Measurements from ENCODE around the gene NFKBIA.
"Not testable (repeated sequence)": the region's sequence is repeated elsewhere in the genome, so short reads cannot be mapped to it uniquely, and the experiment has no call there.

NFKBIA gene, protein sequence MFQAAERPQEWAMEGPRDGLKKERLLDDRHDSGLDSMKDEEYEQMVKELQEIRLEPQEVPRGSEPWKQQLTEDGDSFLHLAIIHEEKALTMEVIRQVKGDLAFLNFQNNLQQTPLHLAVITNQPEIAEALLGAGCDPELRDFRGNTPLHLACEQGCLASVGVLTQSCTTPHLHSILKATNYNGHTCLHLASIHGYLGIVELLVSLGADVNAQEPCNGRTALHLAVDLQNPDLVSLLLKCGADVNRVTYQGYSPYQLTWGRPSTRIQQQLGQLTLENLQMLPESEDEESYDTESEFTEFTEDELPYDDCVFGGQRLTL

DNA sequence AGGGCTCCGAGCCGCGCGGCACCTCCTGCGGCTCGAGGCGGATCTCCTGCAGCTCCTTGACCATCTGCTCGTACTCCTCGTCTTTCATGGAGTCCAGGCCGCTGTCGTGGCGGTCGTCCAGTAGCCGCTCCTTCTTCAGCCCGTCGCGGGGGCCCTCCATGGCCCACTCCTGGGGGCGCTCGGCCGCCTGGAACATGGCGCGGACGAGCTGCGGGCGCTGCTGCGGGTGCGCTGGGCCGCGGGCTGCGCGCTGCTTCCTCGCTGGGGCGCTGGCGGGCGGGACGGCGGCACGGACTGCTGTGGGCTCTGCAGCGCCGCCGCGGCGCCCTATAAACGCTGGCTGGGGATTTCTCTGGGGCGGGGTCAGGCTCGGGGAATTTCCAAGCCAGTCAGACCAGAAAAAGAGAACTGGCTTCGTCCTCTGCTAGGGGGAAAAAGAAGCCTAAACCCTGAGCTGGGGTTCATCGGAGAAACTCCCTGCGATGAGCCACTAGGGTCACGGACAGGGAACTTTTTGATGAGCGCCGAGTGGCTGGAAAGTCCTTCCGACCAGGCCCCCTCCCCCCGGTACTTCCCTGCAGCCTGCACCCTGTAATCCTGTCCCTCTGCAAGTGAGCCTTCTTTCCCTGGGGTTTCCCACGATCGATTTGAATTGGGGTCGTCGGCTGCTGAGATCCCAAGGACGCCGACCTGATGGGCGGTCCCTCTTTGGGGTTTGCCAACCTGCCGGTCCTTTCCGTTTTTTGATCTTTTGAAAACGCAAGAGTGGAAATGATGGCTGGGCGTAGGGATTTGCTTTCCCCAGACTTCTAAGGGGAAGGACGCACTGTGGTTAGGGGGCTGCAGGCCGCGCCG lies at the start of gene NFKBIA:
TSS of gene NFKBIA (minus strand) at position 301 of the 855 bp plus-strand sequence. CDS start at position 196, 105 bp downstream.
- DNase-seq (ENCODE audit: low read depth) = peak; percentile 88

DNA sequence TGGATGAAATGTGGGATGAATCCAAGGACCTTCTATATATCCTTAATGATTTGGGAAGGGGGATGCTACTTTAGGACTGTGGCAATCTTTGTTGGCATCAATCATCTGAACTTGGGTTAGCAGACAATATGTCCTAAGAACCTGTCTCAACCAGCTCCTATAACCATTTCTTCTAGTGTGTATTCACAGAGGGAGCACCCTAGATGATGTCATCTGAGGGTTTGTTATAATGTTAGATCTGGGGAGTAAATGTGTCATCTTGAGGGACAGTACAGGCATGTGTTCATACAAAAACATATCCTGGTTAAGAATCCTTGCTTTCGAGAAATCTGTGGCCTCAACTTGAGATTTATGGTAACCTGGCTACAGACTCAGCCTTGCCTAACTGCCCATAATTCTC lies 41.9 kb upstream of the NFKBIA start:
- DNase-seq (ENCODE audit: low read depth) = no peak

DNA sequence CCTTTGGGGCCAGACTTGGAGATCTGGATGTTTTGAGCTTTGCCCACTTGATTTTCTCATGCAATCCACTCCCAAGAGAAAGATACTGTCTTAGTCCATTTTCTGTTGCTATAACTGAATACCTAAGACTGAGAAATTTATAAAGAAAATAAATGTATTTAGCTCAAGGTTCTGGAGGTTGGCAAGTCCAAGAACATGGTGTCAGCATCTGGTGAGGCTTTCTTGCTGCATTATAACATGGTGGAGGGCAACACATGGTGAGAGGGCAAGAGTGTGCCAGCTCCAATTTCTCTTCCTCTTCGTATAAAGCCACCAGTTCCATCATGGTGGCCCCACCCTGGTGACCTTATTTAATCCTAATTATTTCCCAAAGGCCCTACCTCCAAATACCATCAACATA lies 39.6 kb upstream of the NFKBIA start:
- DNase-seq (ENCODE audit: low read depth) = no peak

DNA sequence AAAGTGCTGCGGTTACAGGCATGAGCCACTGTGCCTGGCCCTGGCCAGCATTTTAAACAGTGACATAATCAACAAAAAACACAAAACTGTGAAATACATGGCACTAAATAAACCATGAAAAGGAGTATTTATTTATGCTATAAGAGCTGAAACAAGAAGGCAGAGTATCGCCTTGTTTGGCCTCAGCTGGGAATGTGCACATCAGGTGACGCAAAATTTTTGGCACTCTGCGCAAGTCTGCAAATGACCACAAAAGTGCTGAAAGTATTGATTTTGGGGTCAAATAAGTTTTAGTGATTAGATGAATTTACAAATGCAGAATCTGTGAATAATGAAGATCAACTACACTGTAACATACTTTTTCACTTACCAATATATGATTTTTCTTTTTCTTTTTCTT lies 36.6 kb upstream of the NFKBIA start:
- no peak for DNase-seq (ENCODE audit: low read depth)

DNA sequence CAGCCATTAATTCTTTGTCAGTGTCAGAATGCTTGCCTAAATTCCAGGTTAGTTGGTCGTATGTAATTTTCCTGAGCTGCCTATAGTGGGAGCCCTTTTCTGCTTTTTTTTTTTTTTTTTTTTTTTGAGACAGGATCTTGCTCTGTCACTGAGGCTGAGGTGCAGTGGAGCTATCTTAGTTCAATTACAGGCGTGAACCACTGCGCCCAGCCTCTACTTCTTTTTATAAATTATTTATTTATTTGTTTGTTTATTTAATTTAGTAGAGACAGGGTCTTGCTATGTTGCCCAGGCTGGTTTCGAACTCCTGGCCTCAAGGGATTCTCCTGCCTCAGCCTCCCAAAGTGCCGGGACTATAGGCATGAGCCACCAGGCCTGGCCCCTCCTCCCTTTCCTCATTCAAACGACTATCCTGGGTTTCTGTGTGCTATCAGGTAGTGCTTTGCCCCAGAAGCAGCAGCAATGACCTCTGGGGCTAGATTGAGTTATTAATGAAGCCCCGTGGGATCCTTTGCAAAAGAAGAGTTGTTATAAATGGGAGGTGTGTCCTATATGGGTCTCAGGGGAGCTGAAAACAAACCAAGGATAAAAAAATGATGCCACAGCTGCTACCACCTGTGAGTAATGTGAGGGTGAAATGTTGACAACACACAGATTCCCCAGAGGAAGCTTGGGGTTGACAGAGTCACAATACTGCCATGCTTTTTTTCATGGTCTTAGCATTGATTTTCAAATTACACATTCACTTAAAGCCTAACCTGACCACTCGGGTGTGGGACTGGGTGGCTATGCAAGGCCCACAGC lies 34.6 kb upstream of the NFKBIA start:
- DNase-seq (ENCODE audit: low read depth) = no peak

DNA sequence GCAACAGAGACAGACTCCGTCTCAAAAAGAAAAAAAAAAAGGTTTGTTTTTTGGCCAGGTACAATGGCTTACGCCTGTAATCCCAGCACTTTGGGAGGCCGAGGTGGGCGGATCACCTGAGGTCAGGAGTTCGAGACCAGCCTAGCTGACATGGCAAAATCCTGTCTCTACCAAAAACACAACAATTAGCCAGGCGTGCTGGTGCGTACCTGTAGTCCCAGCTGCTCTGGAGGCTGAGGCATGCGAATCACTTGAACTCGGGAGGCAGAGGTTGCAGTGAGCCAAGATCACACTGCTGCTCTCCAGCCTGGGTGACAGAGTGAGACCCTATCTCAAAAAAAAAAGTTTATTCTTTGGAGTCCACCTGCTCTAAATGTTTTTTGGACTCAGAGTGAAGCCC lies 33.9 kb upstream of the NFKBIA start:
- DNase-seq (ENCODE audit: low read depth) = not testable (repeated sequence)

DNA sequence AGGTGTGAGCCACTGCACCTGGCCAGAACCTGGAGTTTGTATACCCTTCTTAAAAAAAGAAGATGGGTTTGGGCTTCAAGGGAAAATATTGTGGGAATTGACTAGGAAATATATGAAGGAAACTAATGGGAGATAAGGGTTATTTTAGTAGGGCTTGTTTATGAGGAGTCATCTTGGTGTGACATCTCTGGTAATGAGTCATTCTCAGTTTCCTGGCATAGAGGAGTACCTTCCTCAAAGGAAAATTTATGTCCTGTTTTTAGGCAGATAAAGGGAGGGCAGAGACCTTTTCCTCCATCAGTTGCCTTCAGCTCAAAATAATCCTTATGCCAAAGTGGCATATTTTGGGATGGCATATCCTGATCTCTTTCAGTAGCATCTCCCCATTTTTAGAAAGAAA lies 30.6 kb upstream of the NFKBIA start:
- no peak for DNase-seq (ENCODE audit: low read depth)

DNA sequence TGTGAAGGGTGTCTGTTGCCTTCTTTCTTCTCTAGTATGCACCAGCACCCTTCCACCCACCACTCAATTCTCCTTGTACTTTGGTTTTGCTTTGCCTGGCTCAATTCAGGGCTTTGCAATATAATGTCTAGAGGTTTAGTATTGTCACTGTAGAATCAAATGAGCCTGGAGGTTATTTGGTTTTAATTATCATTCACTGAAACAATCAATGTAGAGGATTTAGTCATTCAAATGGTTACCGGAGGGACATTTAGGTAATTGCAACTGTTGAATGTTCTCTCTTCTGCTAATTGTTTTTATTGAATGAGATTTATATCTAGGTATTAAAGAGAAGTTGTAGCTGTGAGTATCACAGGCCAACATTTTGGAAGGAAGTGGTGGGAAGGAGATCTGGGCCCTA lies 29.3 kb upstream of the NFKBIA start:
- DNase-seq (ENCODE audit: low read depth) = no peak

DNA sequence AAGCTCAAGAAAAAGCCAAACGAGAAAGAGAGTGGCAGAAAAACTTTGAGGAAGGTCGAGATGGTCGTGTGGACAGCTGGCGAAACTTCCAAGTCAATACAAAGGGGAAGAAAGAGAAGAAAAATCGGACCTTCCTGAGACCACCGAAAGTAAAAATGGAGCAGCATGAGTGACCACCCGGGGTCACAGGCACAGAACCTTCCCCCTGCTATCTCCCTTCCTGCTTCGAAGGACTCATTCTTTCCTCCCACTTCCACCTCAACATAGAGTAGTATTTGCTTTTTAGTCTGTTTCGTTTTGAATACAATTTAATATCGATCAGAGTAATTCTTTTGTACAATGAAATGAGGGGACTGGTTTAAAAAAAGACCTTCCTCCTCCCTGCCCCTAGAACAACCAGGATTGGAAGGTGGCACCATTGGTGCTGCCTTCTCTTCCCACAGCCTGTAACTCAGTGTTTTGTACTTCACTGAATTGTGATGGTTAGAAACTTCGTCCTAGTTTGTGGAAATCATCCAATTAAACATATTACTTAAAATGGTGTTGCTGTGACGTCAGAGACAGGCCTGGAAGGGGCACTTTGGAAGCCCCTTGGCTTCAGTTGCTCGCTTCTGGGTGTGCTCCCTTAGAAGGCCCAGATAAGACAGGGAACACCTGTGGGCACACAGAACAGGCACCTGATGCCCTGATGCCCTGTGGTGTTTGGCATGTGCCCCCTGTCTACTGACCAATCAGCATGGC lies 26.1 kb upstream of the NFKBIA start:
- DNase-seq (ENCODE audit: low read depth) = no peak

DNA sequence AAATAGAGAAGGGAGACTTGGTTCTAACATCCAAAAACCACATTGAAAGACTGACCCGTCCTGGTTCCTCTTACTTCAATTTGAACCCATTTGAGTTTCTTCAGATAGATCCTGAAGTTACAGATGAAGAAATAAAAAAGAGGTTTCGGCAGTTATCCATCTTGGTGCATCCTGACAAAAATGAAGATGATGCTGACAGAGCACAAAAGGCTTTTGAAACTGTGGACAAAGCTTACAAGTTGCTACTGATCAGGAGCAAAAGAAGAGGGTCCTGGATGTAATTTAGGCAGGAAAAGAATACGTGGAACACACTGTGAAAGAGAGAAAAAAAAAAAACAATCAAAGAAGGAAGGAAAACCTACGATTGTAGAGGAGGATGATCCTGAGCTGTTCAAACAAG lies 25.4 kb upstream of the NFKBIA start:
- no peak for DNase-seq (ENCODE audit: low read depth)

DNA sequence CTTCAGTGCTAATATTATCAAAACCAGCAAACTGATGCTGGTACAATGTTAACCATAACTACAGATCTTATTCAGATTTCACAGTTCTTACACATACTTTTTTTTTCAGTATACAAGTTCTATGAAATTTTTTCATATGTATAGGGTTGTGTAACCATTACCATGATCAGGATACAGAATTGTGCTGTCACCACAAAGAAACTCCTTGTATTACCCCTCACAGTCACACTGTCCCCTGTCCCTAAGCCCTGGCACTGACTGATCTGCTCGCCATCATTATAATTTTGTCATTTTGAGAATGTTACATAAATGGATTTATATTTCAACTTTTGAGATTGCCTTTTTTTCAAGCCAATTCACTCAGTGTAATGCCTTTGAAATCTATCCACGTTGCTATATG lies 21.3 kb upstream of the NFKBIA start:
- no peak for DNase-seq (ENCODE audit: low read depth)

DNA sequence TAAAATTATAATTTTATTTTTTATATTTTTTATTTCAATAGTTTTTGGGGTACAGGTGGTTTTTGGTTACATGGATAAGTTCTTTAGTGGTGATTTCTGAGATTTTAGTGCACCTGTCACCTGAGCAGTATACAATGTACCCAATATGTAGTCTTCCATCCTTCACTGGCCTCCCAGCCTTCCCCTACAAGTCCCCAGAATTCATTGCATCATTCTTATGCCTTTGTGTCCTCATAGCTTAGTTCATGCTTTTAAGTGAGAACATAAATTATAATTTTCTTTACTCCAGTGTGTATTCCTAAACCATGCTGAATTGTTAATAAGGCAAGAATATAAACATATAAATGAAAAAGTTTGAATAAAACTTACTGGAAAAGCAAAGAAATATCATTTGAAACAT lies 19.1 kb upstream of the NFKBIA start:
- no peak for DNase-seq (ENCODE audit: low read depth)

DNA sequence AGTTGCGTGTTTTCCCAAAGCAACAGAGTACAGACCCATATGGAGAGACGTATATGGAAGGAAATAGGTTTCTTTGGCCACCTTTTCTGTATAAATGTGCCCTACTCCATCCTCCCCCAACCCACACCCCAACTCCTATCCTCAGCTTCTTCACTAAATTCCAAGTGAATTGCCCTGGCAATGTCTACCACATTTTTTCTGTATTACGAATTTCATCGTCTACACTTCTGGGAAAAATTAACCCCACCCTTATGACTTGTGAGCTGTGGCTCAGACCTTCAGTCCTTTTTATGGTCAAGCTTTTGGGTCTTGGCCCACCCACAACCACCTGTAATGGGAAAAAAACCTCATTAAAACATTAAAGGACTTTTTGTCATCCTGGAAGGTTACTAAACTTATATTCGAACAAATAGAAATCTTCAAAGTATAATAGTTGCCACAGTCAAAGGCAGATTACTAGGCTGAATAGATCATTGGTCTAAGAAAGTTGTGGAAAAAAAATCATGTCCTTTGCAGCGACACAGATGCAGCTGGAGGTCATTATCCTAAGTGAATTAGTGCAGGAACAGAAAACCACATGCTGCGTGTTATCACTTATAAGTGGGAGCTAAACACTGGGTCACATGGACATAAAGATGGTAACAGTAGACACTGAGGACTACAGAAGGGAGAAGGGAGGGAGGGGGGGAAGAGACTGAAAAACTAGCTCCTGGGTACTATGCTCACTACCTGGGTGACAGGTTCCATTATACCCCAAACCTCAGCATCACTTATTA lies 15.7 kb upstream of the NFKBIA start:
- DNase-seq (ENCODE audit: low read depth) = peak; percentile 38

DNA sequence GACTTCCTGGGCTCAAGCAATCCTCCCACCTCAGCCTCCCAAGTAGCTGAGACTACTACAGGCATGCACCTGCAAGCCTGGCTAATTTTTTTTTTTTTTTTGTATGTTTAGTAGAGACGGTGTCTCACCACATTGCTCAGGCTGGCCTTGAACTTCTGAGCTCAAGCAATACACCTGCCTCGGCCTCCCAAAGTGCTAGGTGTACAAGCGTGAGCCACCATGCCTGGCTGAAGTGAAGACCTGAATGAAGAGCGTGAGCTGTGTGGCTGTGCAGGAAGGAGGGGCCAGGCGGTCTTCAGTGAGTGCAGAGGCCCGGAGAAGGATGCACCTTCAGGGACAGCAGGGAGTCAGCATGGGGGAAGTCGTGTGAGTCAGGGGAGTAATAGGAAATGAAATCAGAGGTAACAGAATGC lies 14.9 kb upstream of the NFKBIA start:
- no peak for DNase-seq (ENCODE audit: low read depth)

DNA sequence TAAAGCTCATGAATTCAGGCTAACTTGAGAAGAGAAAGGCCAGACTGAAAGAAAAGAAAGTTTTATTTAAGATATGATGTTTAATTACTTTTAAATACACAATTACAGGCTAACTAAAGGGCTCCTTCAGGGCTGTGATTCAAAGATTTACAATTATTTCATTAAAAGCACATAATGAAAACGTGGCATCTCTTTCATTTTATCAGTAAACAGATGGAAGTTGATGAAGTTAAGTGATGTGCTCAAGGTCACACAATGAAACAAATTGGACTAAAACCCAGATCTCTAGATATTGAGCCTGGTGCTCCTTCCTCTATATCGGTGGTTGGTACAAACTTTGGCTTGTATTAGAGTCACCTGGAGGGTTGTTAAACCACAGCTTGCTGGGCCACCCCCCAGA lies 13.5 kb upstream of the NFKBIA start:
- DNase-seq (ENCODE audit: low read depth) = no peak

DNA sequence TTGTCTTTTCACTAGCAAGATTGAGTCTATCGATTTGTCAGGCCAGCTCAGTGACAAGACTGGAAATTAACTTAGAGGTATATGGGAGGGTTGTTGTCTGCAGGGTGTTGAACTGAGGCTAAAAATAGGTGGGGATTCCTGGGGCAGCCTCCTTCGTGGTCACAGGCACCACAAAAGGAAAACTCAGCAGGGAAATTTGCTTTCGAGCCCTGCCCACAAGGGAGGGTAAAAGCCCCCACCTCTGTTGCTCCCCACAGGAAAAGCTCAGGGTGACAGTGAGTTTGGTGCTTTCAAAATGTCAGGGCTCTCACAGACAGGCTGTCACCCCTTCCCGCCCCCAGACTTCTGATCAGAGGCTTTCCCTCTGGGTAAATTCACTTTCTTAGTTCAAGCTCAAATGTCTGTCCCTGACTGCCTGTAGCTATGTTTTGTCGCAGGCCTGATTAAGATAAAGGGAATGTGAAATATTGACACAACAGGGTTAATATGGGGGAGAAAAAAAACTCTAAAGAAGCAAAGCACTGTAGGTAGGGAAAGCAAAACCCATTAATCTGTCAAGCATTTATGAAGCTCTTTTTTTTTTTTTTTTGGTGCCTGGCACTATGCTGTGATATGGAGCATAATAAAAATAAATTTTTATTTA lies 11.7 kb upstream of the NFKBIA start:
- DNase-seq (ENCODE audit: low read depth) = no peak

DNA sequence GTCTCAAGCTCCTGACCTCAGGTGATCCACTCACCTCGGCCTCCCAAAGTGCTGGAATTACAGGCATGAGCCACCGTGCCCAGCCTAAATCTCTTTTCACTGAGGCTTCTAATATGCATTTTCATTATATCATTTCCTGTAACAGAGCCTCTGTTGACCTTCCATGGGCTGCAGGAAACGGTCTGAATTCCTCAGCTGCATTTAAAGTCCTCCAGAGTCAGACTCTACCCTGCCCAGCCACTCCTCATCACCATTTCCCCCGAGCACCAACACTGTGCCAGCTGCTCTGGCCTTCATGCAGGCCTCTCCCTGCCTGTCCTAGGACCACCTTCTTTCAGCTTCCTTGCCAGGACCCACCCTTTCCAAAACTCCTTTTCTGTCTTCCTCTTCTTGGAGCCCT lies 9.8 kb upstream of the NFKBIA start:
- DNase-seq (ENCODE audit: low read depth) = no peak

DNA sequence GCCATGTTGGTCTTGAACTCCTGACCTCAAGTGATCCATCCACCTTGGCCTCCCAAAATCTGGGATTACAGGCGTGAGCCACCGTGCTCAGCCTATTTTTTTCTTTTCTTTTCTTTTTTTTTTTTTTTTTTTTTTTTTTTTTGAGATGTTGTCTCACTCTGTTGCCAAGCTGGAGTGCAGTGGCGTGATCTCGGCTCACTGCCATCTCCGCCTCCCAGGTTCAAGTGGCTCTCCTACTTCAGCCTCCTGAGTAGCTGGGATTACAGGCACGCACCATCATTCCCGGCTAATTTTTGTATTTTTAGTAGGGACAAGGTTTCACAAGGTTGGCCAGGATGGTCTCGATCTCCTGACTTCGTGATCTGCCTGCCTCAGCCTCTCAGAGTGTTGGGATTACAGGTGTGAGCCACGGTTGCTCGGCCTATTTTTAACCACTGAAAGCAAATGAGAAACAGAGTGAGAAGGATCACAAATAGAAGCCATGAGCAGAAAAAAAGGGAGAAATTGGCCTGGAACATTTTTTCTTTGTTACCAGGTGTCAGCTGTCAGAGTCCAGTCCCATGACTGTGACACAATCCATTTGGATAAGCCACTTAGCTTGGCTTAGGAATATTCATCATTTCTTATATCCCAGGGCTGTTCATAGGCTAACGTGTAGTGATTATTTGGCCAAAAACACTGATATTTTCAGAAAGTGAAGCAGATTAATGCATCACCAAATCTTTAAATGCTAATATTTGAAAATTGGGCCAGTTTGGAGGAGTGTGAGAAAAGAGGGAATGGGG lies 7.9 kb upstream of the NFKBIA start:
- no peak for DNase-seq (ENCODE audit: low read depth)

DNA sequence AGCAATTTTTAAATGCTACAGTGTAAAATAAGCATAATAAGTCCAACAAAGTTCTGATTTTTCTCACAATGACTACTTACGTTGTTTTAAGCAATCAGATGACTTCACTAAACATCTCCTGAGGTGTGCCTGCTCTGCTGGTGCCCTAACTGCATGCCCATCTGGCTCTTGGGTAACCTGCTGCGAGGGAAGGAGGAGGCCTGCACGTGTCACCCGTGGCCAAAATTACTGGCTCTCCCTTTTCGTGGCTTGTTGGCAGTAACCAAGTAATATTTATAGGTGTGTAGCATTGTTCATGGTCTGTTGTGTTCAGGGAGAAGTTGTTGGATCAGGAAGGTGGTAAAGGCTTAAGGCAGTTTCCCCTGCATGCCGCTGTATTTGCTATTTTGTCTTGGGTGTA lies 6.3 kb upstream of the NFKBIA start:
- no peak for DNase-seq (ENCODE audit: low read depth)

DNA sequence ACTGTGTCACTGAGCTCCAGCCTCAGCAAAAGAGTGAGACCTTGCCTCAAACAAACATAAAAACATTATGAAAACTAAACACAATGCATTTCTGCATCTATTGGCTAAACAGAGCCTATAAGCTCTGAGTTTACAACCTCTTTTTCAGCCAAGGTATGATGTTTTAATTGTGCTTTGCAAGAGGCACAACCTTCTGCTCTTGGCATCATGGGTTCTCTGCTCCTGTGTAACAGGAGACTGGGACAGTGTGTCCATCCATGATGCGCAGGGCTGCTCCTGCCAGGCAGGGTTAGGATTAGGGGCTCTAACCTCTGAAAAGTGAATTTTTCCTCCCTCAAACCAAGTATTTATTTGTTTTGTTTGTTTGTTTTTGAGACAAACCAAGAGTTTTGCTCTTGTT lies 5.0 kb upstream of the NFKBIA start:
- DNase-seq (ENCODE audit: low read depth) = no peak
